ENCODE data around the gene CCL2. TPM values are rescaled to one million over a fixed set of nuclear protein-coding genes. Genes with fewer than 3 reads are reported as not detected.

The CCL2 gene
- total and polyA plus RNA-seq, 2 experiments from 2014 or later, result 1.5 to 18.5 TPM

- TF ChIP-seq NANOG (IDR thresholded peaks at IDR 0.05; ENCODE audit: borderline replicate concordance), result no peak
- TF ChIP-seq, protein P1, sequence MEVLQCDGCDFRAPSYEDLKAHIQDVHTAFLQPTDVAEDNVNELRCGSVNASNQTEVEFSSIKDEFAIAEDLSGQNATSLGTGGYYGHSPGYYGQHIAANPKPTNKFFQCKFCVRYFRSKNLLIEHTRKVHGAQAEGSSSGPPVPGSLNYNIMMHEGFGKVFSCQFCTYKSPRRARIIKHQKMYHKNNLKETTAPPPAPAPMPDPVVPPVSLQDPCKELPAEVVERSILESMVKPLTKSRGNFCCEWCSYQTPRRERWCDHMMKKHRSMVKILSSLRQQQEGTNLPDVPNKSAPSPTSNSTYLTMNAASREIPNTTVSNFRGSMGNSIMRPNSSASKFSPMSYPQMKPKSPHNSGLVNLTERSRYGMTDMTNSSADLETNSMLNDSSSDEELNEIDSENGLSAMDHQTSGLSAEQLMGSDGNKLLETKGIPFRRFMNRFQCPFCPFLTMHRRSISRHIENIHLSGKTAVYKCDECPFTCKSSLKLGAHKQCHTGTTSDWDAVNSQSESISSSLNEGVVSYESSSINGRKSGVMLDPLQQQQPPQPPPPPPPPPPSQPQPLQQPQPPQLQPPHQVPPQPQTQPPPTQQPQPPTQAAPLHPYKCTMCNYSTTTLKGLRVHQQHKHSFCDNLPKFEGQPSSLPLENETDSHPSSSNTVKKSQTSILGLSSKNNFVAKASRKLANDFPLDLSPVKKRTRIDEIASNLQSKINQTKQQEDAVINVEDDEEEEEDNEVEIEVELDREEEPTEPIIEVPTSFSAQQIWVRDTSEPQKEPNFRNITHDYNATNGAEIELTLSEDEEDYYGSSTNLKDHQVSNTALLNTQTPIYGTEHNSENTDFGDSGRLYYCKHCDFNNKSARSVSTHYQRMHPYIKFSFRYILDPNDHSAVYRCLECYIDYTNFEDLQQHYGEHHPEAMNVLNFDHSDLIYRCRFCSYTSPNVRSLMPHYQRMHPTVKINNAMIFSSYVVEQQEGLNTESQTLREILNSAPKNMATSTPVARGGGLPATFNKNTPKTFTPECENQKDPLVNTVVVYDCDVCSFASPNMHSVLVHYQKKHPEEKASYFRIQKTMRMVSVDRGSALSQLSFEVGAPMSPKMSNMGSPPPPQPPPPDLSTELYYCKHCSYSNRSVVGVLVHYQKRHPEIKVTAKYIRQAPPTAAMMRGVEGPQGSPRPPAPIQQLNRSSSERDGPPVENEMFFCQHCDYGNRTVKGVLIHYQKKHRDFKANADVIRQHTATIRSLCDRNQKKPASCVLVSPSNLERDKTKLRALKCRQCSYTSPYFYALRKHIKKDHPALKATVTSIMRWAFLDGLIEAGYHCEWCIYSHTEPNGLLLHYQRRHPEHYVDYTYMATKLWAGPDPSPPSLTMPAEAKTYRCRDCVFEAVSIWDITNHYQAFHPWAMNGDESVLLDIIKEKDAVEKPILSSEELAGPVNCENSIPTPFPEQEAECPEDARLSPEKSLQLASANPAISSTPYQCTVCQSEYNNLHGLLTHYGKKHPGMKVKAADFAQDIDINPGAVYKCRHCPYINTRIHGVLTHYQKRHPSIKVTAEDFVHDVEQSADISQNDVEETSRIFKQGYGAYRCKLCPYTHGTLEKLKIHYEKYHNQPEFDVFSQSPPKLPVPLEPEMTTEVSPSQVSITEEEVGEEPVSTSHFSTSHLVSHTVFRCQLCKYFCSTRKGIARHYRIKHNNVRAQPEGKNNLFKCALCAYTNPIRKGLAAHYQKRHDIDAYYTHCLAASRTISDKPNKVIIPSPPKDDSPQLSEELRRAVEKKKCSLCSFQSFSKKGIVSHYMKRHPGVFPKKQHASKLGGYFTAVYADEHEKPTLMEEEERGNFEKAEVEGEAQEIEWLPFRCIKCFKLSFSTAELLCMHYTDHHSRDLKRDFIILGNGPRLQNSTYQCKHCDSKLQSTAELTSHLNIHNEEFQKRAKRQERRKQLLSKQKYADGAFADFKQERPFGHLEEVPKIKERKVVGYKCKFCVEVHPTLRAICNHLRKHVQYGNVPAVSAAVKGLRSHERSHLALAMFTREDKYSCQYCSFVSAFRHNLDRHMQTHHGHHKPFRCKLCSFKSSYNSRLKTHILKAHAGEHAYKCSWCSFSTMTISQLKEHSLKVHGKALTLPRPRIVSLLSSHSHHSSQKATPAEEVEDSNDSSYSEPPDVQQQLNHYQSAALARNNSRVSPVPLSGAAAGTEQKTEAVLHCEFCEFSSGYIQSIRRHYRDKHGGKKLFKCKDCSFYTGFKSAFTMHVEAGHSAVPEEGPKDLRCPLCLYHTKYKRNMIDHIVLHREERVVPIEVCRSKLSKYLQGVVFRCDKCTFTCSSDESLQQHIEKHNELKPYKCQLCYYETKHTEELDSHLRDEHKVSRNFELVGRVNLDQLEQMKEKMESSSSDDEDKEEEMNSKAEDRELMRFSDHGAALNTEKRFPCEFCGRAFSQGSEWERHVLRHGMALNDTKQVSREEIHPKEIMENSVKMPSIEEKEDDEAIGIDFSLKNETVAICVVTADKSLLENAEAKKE (CRISPR knock-in tag; IDR thresholded peaks at IDR 0.05), result no peak
These were observed 28.9 kb upstream of the CCL2 start (continued) for GRCh38 chr17:34226011-34226743.

DNA sequence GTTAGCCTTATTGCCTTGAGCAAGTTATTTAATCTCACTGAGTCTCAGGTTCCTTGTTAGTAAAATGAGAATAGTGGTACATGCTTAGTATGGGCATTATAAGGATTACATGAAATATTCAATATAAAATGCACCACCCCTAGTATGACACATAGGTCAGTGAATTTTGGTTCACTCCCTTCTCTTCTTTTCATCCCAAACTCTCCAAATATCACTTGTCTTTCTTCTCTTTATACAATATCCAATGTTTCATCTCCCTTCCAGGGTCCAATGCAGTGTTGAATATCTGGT is 28.4 kb upstream of the CCL2 start:
- peaks cover 24% of the 10 kb centered on the region for H3K9me3 Mint-ChIP-seq
- TF ChIP-seq EZH2phosphoT487 (IDR thresholded peaks at IDR 0.05; ENCODE audit: unreplicated experiment) (no peak), ZNF331 (CRISPR knock-in tag; IDR thresholded peaks at IDR 0.05; ENCODE audit: low read depth) (no peak), STAT1 (IDR thresholded peaks at IDR 0.05; ENCODE audit: unreplicated experiment) (no peak), ETS1 (IDR thresholded peaks at IDR 0.05) (no peak), NANOG (IDR thresholded peaks at IDR 0.05; ENCODE audit: borderline replicate concordance) (no peak), REST (IDR thresholded peaks at IDR 0.05; ENCODE audit: unreplicated experiment) (no peak), JUNB (IDR thresholded peaks at IDR 0.05; ENCODE audit: unreplicated experiment) (no peak), POLR2AphosphoS5 (IDR thresholded peaks at IDR 0.05; ENCODE audit: low read depth) (no peak)

More for the DNA sequence above, 28.4 kb upstream of the CCL2 start:
- no peak for DNase-seq (ENCODE audit: low spot score)
- Histone ChIP-seq H2AFZ (no peak overlapping the region), H4K20me1 (replicated peaks; ENCODE audit: insufficient read depth) (no peaks in the 10 kb centered on the region), H3K79me2 (replicated peaks; ENCODE audit: insufficient read depth) (no peaks in the 10 kb centered on the region), H3K36me3 (ENCODE audit: insufficient read depth) (peaks cover 4% of the 10 kb centered on the region; the same call in 1 of the 2 replicates), H3K4me1 (ENCODE audit: insufficient read depth) (peaks cover 8% of the 10 kb centered on the region; the same call in 1 of the 2 replicates), H3K27ac (ENCODE audit: low read depth) (no peak overlapping the region), H3F3A (replicated peaks; ENCODE audit: low read depth) (no peaks in the 10 kb centered on the region), H3K27me3 (ENCODE audit: insufficient read depth) (no peaks in the 10 kb centered on the region), H3K4me3 (no peak overlapping the region), H3K4me2 (no peak overlapping the region), H3K9me2 (ENCODE audit: insufficient read depth) (peaks cover 19% of the 10 kb centered on the region; the same call in 1 of the 2 replicates)
- no peak overlapping the region for H3K27ac Mint-ChIP-seq
- peaks cover 1% of the 10 kb centered on the region for H3K27me3 Mint-ChIP-seq (ENCODE audit: insufficient read depth, low read depth, poor library complexity)
- no peak for ATAC-seq
- H3K36me3 Mint-ChIP-seq (ENCODE audit: low read depth), result peaks cover 9% of the 10 kb centered on the region; the same call in 2 of the 3 replicates
- H3K4me3 Mint-ChIP-seq, result no peak overlapping the region
- peaks cover 8% of the 10 kb centered on the region for H3K4me1 Mint-ChIP-seq

Data from GM23338 (cell line).